GM21717 (cell line): ENCODE results near the gene PRIMA1.
A peak's percentile ranks its signal among the peaks of the same experiment; 100 is the strongest.

ENCODE experiments used
- ATAC-seq: cut with Tn5 transposase; IDR thresholded peaks from one replicate; pipeline ENCODE4 v1.9.1; 2021; ENCODE audit warnings: mild to moderate bottlenecking, moderate library complexity; ENCODE audit not compliant: unreplicated experiment

Gene PRIMA1

GRCh38 chr14:93788293-93788542, at the start of gene PRIMA1:
TSS of gene PRIMA1 (minus strand) at chr14:93788485. CDS start at chr14:93787718, 767 bp downstream.
- no peak for ATAC-seq

DNA sequence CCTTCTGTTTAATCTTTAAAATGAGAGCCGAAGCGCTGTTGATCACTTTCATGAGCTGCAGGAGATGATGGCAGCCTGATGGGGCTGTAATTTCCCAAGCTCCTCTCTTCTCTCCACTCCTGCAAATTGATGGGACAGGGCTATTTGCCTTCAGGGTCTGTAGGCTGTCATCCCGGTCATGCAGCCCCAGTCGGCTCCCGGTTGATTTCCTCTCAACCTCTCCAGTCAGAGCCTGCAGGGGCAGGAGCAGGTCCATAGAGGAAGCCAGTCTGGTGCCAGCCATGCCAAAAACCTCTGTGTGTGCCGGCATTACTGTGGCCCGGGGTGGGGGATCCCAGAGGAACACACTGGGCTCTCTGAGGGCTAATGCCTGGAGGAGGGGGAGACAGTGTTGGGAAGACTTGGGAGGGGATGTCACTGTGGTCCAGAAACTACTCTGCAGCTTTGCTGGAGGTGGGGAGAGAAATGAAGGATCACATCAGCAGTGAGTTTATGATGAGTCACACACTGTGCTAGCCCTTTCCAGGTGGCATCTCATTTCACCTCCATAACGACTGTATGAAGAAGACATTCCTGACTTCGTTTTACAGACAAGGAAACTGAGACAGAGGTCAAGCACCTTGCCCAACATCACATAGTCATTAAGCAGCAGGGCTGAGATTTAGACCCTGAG, 46.5 kb upstream of the PRIMA1 start:
- no peak for ATAC-seq

GRCh38 chr14:93832665-93833064, 44.4 kb upstream of the PRIMA1 start:
- ATAC-seq = no peak

- ATAC-seq = no peak
Observed at GRCh38 chr14:93832081-93832480, 43.8 kb upstream of the PRIMA1 start.

- ATAC-seq = no peak
Observed at GRCh38 chr14:93830753-93831461, 42.6 kb upstream of the PRIMA1 start.

GRCh38 chr14:93829839-93830481, 41.7 kb upstream of the PRIMA1 start:
- ATAC-seq = no peak

DNA sequence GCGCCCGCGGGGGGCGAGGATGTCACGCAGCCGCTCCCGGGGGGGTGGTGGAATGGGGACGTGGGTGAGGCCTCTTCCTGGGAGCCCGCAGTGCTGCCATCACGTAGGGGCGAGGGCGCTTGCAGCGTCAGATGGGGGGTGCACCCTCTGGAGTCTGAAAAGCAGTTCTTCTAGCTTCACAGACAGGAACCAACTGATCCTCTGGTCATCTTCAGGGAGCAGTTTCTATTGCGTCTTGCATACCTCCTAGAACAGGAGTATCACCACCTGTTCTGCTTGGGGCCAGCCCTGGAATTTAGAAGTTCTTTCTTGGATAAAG, 36.9 kb upstream of the PRIMA1 start:
- no peak for ATAC-seq

DNA sequence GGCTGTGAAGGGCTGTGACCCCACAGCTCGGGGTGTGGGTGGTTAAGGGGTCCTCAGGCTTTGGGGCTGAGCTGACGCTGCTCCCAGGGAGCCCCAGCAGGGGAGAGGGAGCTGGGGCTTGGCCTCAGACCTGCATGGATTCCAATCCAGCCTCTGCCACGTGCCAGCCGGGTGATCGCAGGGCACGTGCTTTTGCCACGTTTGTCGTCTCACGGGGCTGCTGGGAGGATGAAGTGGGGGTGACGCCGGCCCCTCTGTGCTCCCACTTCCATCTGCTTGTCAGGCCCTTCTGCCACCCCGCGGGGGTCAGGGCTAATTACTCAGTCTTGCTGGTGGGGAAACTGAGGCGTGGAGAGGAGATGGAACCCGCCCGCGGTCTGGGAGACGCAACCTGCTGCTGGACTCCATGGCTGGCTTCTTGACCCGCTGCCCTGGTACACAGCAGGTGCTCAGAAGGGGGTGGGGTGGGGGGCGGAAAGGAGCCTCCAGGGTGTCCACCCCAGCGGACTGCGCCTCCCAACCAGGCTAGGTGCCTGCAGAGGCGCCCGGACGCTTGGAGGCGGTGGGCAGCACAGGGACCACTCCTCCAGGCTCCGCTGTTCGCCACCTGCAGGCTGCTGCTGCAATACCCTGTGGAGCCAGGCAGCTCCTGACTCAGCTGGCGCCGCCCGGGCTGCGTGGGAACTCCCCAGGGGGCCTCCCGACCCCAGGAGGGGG, 36.4 kb upstream of the PRIMA1 start:
- ATAC-seq = no peak

DNA sequence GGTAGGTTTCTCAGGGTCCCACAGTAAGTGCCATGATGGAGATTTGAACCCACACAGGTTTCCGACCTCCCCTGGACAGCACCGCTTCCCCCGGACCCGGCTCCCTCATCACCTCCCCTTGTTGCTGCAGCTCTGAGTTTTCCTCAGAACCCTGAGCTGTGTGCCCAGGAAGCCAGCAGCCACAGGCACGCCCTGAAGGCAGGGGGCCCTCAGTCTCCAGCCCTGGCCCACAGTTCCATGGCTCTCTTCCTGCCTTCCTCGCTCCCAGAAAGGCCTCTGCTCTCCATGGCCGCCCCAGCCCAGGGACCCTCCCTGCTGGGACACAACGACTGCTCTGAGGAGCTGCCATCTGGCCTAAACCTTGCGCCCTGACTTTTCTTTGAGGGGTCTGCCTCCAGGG, 35.8 kb upstream of the PRIMA1 start:
- no peak for ATAC-seq

DNA sequence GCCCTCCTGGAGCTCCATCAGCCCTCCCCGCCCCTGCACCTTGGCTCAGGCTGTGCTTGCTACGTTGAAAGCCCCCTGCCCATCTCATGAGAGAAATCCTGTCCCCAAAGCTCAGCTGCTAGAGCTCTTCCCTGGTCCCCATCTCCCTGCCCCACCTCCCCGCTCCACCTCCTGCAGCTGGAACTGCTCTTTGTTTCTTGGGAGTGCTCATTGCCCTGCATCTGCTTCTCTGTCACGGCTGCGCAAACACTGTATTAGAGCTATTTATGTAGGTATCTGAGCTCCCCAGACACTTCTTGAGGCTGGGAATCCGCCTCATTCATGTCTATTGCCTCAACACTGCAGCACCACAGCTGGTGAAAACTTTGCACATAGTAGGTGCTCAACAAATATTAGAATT, 32.8 kb upstream of the PRIMA1 start:
- no peak for ATAC-seq

DNA sequence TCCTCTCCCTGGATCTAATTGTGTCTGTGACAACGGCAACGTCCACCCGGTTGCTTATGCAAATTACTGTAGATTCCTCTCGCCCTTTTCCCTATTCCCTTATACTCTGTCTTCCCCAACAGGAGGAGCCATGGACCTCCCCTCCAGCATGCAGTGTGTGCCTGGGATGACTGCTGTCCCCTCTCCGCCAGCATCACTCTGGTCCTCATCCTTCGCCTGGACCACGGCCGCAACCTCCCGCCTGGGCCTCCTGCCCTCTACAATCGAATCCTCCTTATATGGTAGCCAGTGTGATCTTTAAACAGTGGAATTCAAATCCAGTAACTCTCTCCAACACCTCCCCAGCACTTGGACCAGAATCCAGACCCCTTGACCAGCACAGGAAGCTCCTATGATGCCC, 30.6 kb upstream of the PRIMA1 start:
- ATAC-seq = no peak

- ATAC-seq = no peak
Observed at GRCh38 chr14:93811676-93812075, 23.4 kb upstream of the PRIMA1 start.

DNA sequence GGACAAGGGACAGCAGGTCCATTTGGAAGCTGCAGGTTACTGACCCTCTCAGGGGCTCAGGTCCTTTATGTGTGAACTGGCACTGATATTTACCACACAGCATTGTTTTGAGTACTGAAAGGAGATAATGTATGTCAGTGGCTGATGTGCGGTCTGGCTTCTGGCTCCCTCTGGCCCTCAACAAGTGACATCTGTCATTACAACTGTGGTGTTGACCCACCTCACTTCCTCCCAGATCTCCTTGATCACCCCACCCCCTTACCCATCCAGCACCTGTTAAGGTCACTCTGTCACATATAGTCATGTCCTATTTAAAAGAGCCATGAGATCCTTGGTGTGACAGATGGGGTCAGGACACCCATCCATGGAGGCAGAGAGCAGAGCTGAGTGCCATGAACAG, 22.7 kb upstream of the PRIMA1 start:
- ATAC-seq = no peak

DNA sequence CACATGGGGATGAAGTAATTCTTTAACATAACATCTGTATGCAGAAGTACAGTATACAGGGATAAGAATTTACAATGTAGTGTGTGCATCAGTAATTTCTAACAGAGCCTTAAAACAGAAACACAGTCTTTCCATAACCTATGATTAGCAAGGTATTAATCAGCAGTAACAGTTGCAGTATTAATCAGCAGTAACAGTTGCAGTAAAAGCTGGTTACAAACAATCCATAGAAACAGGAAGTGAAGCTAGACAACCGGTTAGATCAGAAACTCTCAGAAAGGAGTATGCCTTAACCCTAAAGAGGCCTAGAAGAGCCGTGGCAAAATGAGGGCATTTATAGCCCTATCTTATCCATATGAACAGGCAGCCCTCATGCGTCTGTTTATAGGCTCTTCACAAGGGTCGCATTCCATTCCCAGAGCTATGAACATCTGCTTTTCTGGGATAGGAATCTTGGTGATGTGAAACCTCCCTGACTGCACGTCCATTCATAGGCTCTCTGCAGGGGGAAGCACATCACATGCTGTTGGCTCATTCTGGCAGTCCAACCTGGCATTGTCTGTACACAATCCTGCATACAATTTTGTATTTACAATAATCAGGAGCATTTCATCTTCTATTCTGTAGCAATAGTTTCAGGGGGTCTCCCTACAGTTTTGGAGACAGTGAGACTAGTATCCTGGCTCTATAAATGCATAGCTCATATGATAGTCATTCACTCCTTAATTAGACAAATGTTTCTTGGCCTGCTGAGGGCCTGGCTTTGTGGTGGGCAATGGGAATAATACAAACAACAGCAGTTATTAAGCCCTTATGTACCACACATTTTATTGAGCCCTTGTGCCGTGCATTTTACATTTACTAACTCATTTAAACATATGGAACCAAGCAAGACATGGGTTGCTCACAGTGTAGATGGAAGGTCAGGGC, 21.5 kb upstream of the PRIMA1 start:
- peak; percentile 69 for ATAC-seq

DNA sequence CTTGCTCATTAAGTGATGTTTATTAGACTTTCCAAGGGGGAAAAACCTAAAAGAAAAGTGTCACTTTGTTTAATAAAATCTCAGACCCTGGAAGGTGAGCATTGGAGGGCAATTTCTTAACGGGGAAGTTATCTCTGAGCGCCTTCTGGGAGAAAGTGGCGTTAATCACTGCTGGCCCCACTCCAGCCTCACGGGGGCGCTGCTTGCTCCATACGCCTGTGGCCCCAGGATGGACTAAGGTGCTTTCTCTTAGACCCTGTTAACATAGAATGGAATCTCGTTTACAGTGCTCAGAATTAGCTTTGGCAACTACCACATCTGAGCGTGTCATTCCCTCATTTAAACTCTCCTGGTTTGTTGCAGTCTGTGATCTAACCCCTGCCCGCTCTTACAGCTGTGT, 16.4 kb upstream of the PRIMA1 start:
- no peak for ATAC-seq

DNA sequence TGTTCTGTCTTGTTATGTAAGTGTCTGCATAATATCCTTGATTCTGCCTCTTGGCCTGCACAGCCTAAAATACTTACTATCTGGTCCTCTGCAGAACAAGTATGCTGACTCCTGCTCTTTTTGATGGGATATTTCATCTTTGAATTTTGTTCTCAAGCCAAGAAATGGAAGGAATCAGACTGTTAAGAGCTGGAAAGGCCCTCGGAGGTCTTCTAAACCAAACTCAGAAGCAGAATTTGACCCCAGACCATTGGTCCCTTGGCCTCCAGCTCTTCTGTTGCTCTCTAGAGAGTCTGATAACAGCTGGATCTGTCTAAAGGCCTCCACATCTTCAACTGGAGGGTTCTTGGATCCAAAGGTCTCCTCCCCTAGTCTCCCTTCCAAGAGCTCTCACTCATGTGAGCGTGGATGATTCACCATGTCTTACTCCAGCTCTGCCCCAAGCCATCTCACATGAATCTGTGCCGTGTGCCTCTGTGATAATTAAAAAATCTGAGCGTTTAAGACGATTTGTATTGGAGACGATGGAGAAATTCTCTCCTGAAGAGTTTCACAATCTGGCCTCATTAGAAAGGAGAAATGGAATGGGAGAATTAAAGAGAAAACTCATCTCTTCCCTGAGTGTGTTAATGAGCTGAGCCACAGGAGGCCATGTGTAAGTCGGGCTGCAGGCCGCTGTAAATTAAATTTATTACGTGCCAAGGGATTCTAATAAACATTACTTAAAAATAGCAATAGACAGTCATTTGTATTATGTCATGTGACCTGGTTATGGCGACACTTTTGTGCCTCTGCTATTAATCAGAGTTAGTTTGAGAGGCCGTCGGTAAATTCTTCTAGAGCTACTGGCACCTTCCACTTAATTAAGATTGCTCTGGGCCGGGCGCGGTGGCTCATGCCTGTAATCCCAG, 15.4 kb upstream of the PRIMA1 start:
- ATAC-seq = no peak

DNA sequence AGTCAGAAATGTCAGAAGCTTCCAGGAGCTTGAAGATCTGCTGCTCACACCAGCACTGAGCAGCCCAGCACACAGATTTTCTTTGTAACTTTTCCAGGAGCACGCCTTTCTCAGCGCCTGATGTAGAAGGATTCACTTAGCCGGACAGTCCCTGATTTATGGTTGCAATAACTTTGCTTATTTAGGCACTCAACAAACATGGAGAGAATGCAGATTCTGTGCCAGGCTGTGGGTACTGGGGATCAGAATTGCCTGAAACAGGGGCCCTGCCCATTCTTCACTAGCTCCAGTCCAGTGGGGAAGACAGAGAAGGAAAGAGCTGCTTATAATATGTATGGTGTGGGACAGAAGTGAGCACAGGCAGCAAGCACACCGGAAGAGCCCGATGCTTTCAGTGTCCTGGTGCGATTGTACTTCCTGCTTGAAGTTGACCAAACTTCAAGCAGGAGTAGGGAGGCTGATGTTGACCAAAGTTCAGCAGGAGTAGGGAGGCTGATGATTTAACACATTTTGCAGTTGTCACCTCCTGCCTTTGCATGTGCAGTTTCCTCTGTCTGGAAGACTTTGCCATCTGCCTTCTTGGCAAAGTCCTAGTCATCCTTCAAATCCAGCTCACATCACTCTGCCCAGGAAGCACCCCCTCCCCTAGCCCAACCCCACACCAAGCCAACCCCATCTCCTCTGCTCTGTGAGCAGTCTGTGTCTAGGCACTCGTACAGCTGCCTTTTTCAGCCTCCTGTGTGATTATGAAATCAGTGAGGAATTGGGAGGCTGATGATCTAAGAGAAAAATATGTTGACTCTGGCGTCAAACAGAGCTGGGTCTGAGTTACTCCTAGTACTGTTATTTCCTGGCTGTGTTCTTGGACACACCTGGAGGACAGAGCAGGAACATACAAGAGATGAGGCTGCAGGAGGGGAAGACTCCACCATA, 12.0 kb upstream of the PRIMA1 start:
- no peak for ATAC-seq

DNA sequence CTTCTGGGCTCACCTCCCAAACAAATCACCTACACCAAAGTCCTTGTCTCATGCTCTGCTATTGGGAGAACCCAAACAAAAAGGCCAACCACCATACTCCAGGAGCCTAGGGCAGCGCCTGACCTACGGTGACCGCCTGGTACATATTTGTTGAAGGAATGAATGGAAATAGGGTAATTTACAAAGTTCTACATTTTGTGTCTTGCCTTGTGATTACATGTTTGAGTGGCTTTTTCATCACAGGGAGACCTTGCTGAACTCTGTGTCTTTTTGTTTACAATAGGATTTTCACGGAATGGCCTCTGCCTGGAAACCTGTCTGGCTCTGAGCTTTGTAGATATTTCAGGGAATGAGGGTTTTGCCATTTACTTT, 11.3 kb upstream of the PRIMA1 start:
- no peak for ATAC-seq

DNA sequence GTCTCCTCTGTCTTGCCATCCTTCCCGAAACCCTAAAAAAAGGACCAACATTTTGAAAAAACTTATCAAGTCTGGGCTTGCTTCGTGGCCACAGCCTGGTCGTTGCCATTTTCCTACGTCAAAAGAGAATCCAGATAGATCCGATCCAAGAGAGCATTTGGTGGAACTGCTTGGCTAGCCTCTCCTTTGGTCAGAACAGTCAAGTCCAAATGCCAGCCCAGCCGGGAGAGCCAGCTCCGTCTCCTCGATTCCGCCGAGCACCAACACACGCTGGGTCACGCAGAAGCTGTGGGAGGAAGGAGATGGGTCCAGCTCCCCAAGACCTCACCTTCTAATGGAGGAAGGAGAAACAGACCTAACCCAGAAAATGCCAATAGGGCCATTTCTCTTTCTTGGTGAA, 9.3 kb upstream of the PRIMA1 start:
- ATAC-seq = no peak
